ENCODE data around the gene NMNAT3.
"Not testable (repeated sequence)": the region's sequence is repeated elsewhere in the genome, so short reads cannot be mapped to it uniquely, and the experiment has no call there.

The NMNAT3 gene

GRCh38 chr3:139634111-139634635 is 43.6 kb downstream of the NMNAT3 start:
- DNase-seq: no peak

GRCh38 chr3:139633511-139633910 is 44.3 kb downstream of the NMNAT3 start:
- DNase-seq: no peak

- DNase-seq: no peak
Observed at GRCh38 chr3:139630542-139630941, 47.2 kb downstream of the NMNAT3 start.

GRCh38 chr3:139629033-139629432 is 48.7 kb downstream of the NMNAT3 start:
- no peak for DNase-seq

GRCh38 chr3:139627759-139628158 is 50.0 kb downstream of the NMNAT3 start:
- DNase-seq: no peak

- DNase-seq: no peak
Observed at GRCh38 chr3:139620438-139620837, 57.3 kb downstream of the NMNAT3 start.

- no peak for DNase-seq
Observed at GRCh38 chr3:139619484-139619883, 58.3 kb downstream of the NMNAT3 start.

- DNase-seq: no peak
Observed at GRCh38 chr3:139617672-139618268, 60.0 kb downstream of the NMNAT3 start.

- DNase-seq: no peak
Observed at GRCh38 chr3:139611528-139611927, 66.2 kb downstream of the NMNAT3 start.

- DNase-seq: no peak
Observed at GRCh38 chr3:139610886-139611285, 66.9 kb downstream of the NMNAT3 start.

GRCh38 chr3:139608924-139609323 is 68.8 kb downstream of the NMNAT3 start:
- no peak for DNase-seq

GRCh38 chr3:139608108-139608380 is 69.7 kb downstream of the NMNAT3 start:
- no peak for DNase-seq

GRCh38 chr3:139607257-139608107 is 70.3 kb downstream of the NMNAT3 start:
- DNase-seq: no peak

GRCh38 chr3:139602003-139602402 is 75.8 kb downstream of the NMNAT3 start:
- no peak for DNase-seq

GRCh38 chr3:139601191-139601961 is 76.4 kb downstream of the NMNAT3 start:
- DNase-seq: peak in 1 of 2 experiments; percentile 9

- DNase-seq: no peak
Observed at GRCh38 chr3:139597947-139598346, 79.8 kb downstream of the NMNAT3 start.

GRCh38 chr3:139591186-139591585 is 86.6 kb downstream of the NMNAT3 start:
- DNase-seq: not testable (repeated sequence)

- peak; percentile 9 to 65 for DNase-seq
Observed at GRCh38 chr3:139588450-139588849, 89.3 kb downstream of the NMNAT3 start.

GRCh38 chr3:139587797-139588196 is 90.0 kb downstream of the NMNAT3 start:
- no peak for DNase-seq

GRCh38 chr3:139586420-139587017 is 91.3 kb downstream of the NMNAT3 start:
- DNase-seq: no peak

- DNase-seq: no peak
Observed at GRCh38 chr3:139585820-139586219, 92.0 kb downstream of the NMNAT3 start.

GRCh38 chr3:139583651-139584050 is 94.1 kb downstream of the NMNAT3 start:
- DNase-seq: not testable (repeated sequence)

GRCh38 chr3:139578783-139579182 is 99.0 kb downstream of the NMNAT3 start:
- DNase-seq: no peak

Data from NCI-H187 (cell line).